HG03196 (cell line): Measurements from ENCODE around the gene SLC25A43.

Source experiments
- ATAC-seq: cut with Tn5 transposase; IDR thresholded peaks from one replicate; pipeline ENCODE4 v1.9.1; 2021; ENCODE audit not compliant: unreplicated experiment

The SLC25A43 gene

DNA sequence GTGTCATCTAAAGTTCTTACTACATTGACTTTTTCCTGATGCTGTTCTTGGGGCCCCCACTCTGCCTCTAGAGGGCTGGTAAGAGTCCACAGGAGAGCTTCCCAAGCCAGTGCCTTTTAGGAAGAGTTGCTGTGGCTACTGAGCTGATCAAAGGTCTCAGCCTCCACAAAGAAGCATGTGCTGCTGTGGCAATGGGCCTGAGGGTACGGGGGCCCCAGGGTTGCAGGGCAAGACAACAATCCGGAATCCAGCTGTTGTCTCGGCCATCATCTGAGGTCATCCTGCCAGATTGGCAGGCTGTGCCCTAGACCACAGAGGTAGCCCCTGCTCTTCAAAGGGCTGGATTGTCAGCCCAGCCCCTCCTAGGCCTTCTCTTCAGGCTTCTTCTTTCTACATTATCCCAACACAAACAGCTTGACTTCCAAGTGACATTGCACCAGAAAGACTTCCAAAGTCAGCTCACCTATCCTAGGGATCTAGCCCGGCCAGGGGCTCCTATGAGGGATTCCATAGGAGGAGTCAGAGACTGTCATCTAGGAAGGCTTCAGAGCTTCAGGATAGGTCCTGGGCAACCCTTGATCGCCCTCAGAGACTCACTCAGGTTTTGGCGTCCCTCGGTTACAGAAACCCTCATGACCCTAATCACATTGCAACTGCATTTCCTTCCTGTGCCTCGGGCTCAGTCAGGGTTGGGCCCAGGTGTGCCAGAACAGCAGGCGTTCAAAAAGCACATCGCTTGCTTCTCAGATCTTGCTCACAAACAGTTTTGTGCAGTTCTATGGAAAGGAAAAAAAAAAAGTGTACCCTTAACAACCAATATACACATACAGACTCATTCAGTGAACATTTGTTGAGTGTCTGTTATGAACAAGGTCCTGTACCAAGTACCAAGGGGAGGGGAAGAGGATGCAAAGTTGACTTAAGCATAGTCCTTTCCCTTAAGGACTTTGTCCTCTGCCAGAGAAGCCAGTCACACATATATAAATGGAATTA is 96.9 kb downstream of the SLC25A43 start:
- ATAC-seq = no peak

DNA sequence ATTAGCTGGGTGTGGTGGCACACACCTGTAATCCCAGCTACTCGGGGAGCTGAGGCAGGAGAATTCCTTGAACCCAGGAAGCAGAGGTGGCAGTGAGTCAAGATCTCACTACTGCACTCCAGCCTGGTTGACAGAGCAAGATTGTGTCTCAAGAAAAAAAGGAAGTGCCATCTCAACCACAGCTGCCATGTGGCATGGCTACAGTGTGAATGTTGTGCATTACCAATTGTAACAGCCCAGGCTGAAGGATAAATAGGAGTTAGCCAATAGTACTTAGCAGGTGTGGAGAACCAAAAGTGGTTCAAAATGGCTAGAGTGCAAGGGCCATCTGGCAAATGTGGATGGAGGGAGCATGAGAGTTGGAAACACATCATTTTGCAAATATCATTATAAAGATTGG is 98.0 kb downstream of the SLC25A43 start:
- no peak for ATAC-seq

DNA sequence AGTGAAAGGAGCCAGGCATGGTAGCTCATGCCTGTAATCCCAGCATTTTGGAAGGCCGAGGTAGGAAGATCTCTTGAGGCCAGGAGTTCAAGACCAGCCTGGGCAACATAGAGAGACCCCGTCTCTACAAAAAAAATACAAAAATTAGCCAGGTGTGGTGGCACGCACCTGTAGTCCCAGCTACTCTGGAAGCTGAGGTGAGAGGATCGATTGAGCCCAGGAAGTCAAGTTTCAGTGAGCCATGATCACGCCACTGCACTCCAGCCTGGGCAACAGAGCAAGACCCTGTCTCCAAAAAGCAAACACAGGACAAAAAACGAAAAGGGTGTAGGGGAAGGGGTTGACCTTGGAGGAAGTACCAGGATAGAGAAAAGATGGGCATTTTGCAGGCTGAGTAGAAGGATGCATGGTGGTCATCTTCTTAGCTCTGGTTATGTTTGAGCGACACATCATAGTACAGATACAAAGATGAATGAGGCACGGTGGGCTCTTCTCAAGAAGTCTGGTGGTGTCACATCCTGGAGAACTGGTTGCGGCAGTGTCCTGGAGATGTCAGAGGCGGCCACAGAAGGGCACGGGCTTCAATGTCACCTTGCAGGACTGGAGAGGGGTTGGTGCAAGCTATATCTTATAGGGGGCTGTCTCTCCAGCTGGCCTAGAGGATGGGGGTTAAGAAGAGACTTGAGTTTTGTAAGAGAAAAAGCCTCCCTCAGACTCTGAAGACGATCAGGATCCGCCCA is 101.1 kb downstream of the SLC25A43 start:
- no peak for ATAC-seq

DNA sequence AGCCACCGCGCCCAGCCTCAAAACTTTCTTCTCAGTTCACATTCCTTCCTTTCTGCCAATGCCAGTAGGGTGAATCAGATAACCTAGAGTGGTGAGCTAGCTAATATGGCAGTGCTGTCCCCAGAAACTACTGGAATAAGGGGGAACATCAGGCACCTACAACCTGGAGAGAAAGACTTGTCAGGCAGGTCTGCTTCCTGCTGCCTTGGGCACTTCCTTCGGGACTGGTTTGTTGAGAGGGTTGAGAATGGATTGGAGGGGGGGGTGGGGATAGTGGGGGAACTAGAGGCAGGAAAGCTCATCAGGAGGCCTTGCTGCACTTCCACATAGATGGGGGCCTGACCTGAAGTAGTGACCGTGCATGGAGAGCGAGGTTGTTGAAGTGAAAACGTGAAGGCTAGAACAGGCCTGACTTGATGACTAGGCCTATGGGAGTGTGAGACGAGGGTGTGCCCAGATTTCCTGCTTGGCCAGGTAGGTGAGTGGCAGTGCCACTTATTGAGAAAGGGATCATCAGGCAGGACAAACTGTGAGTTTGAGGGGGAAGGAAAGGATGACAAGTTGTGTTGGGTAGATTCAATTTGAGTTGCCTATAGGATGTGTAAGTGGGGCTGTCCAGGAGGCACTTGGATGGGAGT is 102.5 kb downstream of the SLC25A43 start:
- ATAC-seq = no peak

DNA sequence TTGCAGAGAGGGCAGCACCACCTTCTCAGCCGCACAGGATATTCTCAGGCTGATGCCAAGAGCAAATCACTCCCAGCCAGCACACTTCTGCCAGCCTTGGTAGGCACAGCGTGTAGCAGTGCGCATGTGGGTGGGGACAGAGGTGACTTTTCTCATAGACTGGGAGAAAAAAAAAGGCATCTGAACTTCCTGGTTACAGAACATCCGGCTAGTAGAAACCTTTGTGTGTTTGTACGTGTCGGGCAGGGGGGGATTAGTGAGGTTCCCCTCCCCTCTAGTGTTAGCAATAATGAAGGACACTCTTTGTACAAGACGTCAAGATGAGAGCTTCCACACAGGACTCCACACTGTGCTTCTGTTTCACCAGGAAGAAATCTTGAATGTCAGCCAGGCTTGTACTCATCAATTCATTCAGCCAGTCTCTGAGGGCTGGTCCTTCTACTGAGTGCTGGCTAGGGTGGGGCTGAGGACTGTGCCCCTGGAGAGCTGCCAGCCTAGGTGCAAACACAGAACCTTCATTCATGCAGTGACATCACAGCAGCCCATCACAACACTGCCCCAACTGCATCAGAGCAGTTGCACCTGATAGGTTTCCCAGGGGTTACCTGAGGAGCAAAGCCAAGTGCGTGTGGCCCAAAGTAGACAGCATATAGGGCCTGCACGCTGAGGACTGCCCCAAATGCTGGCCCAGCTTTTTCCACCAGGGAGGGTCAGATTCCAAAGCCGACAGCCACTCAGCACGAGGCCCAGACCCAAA is 103.8 kb downstream of the SLC25A43 start:
- no peak for ATAC-seq

DNA sequence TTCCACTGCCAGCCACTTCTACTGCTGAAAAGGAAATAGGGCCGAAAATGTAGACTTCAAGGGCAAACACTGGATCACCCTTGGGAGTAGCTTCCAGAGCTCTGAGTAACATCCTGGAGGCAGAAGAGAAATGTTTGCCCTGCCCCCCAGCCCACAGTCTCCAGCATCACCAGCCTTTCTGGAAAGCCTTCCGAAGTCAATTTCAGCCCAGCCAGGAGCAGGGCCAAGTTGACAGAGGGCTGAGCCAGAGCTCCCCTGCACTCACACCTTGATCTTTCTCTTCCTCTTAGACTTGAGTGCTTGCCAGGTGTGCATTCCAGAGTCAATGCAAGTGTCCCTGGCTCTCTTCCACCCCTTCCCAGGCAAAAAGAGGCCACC is 104.3 kb downstream of the SLC25A43 start:
- no peak for ATAC-seq
